Thyroid gland (tissue), 4 donors: ENCODE data around the gene CHRM5.

ENCODE experiments used
- POLR2A ChIP-seq, 2 donors: fragments of 450-650 bp; IDR thresholded peaks; one replicate each; pipeline ENCODE4 v1.6.1; 2017; ENCODE audit warnings: antibody characterized with exemption in 2 of 2, mild to moderate bottlenecking in 2 of 2, moderate library complexity in 1 of 2
- TF ChIP-seq, protein P1 (sequence below), 6 experiments: fragments of 200-600 bp in 3 of 6; fragments of 450-650 bp in 3 of 6; sonication (generic) in 3 of 6; IDR thresholded peaks; one replicate each; pipeline ENCODE4 v1.5.1; 2016 to 2019; ENCODE audit warnings: antibody characterized with exemption in 6 of 6, mild to moderate bottlenecking in 2 of 6, inconsistent platforms in 1 of 6, moderate library complexity in 1 of 6

DNA sequence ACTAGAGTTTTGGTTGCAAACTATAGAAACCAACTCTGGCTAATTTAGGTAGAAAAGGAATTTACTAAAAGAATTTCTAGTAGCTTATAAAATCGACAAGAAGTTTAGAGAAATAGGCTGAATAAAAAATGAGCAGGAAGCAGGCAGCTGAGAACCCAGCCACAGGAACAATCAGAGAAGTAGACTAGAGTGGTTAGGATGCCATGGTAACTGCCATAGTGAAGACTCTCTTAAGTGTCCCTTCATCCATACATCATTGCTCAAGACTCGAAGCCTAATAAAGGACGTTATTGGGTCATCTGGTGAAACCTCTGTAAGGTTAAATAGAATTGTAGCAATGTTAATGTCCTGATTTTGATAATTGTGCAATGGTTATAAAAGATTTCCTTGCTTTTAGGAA is 57.0 kb downstream of the CHRM5 start:
- TF ChIP-seq, protein P1, sequence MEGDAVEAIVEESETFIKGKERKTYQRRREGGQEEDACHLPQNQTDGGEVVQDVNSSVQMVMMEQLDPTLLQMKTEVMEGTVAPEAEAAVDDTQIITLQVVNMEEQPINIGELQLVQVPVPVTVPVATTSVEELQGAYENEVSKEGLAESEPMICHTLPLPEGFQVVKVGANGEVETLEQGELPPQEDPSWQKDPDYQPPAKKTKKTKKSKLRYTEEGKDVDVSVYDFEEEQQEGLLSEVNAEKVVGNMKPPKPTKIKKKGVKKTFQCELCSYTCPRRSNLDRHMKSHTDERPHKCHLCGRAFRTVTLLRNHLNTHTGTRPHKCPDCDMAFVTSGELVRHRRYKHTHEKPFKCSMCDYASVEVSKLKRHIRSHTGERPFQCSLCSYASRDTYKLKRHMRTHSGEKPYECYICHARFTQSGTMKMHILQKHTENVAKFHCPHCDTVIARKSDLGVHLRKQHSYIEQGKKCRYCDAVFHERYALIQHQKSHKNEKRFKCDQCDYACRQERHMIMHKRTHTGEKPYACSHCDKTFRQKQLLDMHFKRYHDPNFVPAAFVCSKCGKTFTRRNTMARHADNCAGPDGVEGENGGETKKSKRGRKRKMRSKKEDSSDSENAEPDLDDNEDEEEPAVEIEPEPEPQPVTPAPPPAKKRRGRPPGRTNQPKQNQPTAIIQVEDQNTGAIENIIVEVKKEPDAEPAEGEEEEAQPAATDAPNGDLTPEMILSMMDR (IDR thresholded peaks at IDR 0.05), result no peak
- TF ChIP-seq POLR2A (IDR thresholded peaks at IDR 0.05), result no peak
